T-helper 2 cell (primary cell): ENCODE results near the gene SPATA13.

Experiments used
- DNase-seq, 5 experiments: peaks; one replicate each; pipeline versions ENCODE4 v3.0.0 to v3.0.0-alpha.2; 2012 to 2022

SPATA13 gene

GRCh38 chr13:24253520-24254145 is 93.1 kb downstream of the SPATA13 start:
- peak in 2 of 5 experiments; percentile 50 to 57 for DNase-seq

GRCh38 chr13:24254146-24254841 is 93.8 kb downstream of the SPATA13 start:
- DNase-seq: peak in 4 of 5 experiments; percentile 43 to 98 (median 68)

DNA sequence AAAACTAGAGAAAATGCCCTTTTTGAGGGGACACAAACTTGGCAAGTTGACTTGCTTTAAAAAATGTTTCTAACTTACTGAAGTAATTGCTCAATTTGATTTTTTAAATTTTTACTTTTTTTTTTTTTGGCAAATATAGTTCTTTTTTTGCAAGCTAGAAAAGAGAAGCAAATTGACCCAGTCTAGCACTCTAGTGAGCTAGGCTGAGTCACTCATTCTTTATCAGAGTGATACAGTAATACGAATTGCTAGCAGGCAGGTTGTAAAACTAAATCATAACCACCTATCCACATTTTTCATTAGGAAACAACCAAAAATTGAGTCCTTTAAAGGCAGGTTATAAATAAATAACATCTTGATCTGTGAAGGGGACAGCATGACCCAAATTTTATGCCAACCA is 97.0 kb downstream of the SPATA13 start:
- DNase-seq: no peak

GRCh38 chr13:24261566-24261965 is 101.0 kb downstream of the SPATA13 start:
- DNase-seq: peak in 2 of 5 experiments; percentile 68 to 77

GRCh38 chr13:24263632-24264031 is 103.1 kb downstream of the SPATA13 start:
- peak in 1 of 5 experiments; percentile 57 for DNase-seq

- peak; percentile 43 to 96 (median 77) for DNase-seq
Measured at GRCh38 chr13:24264976-24265375, 104.5 kb downstream of the SPATA13 start.

- no peak for DNase-seq
Measured at GRCh38 chr13:24265453-24265852, 104.9 kb downstream of the SPATA13 start.

DNA sequence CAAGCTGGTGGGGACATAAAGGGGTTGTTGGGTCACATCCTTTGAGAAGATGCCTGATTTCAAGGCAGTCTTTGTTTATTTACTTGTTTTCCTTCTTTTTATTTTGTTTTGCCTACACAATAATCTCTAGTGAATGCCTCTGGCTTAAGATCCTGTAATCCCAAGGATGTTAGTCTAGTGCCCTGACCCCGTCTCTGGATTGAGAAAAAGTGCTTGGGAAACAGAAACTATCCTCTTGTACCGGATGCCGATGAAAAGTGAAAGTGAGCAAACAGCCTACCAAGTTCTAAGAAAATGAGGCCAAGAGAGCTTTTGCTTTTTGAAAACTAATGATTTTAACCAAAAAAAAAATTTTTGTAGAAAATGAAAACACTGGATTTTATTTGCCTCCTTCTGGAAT is 106.8 kb downstream of the SPATA13 start:
- DNase-seq: peak in 2 of 5 experiments; percentile 57 to 87

DNA sequence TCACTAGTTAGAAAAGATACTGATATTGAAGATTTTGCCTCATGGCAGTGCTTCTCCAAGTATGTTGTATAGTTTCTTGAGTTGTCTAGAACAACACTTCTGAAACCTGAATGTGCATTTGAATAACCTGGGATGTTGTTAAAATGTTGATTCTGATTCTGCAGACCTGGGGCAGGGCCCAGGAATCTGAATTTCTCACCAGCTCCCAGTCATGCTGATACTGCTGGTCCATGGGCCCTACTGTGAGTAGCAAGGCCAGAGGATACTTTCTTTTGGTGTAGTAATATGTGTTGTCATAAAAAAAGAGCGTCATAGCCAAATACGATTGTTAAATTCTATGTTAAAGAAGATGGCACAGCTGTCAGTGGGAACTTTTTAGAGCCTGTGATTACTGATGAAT is 107.3 kb downstream of the SPATA13 start:
- DNase-seq: peak in 1 of 5 experiments; percentile 63

DNA sequence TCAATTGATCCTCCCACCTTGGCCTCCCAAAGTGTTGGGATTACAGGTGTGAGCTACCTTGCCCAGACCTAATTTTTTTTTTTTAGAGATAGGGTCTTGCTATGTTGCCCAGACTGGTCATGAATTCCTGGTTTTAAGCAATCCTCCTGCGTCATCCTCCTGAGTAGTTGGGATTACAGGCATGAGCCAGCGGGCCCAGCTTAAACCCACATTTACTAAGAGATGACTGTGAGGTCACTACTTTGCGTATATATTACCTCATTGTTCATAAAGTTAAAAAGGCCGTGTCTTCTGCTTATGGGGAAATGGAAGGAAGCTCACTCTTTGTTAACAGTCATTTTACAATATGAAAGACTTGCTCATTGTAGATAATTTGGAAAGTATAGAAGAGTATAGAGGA is 109.3 kb downstream of the SPATA13 start:
- DNase-seq: peak in 1 of 5 experiments; percentile 34

DNA sequence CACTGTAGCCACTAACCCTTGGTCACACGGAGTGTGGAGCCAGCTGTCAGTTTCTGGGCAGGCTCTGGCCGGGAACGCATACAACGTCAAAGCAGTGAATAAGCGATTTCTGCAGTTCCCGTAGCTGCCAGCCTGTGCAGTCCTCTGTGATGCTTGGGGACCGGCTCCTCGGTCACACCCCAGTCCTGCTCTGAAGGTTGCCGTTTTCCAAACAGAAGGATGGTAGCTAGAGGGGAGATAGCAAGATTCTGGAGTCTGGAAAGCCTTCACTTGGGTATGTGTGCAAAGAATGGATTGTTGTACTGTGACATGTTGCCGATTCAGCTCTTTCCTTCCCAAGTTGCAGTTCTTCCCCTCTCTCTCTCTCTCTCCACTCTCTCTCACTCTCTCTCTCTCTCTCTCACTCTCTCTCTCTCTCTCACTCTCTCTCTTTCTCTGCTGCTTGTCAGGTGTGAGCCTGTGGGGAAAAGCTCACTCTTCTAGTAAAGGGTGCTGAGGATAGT is 110.2 kb downstream of the SPATA13 start:
- DNase-seq: peak; percentile 23 to 87 (median 52)

GRCh38 chr13:24271231-24271600 is 110.7 kb downstream of the SPATA13 start:
- DNase-seq: no peak

- DNase-seq: peak in 4 of 5 experiments; percentile 34 to 95 (median 72)
Measured at GRCh38 chr13:24271601-24272451, 111.3 kb downstream of the SPATA13 start.

GRCh38 chr13:24272452-24273161 is 112.1 kb downstream of the SPATA13 start:
- peak in 1 of 5 experiments; percentile 47 for DNase-seq

DNA sequence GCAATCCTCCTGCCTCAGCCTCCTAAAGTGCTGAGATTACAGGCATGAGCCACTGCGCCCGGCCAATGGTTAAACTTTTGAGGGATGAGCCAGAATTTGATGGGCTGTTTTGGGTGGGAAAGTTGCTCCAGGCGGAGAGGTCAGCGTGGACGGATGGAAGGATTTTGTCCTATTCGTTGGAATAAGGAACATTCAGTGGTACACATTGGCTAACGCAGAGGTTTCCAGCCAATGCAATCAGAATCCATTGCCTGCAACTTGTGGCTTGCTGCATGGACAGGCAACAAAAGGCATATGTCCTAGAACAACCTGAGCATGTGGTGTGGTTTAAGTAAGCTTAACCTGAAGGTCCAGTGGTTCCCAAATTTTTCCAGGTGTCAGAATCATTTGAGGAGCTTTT is 113.4 kb downstream of the SPATA13 start:
- DNase-seq: no peak

- peak in 4 of 5 experiments; percentile 57 to 79 (median 64) for DNase-seq
Measured at GRCh38 chr13:24274452-24275021, 114.0 kb downstream of the SPATA13 start.

GRCh38 chr13:24275041-24275440 is 114.5 kb downstream of the SPATA13 start:
- DNase-seq: no peak

- peak in 2 of 5 experiments; percentile 50 to 69 for DNase-seq
Measured at GRCh38 chr13:24276306-24276705, 115.8 kb downstream of the SPATA13 start.

- DNase-seq: no peak
Measured at GRCh38 chr13:24276861-24277260, 116.3 kb downstream of the SPATA13 start.

GRCh38 chr13:24277761-24278160 is 117.2 kb downstream of the SPATA13 start:
- no peak for DNase-seq

- DNase-seq: no peak
Measured at GRCh38 chr13:24279327-24280110, 119.0 kb downstream of the SPATA13 start.
